Breast epithelium (tissue), 4 donors: Measurements from ENCODE around the gene ACOX3. TPM values are rescaled to one million over a fixed set of nuclear protein-coding genes. Genes with fewer than 3 reads are reported as not detected.
A peak's percentile ranks its signal among the peaks of the same experiment; 100 is the strongest.

Source experiments
- DNase-seq, 2 donors: peaks; one replicate each; pipeline ENCODE4 v3.0.0-alpha.2; 2019; ENCODE audit warnings: low spot score in 2 of 2
- H3K27ac ChIP-seq, 2 donors: fragments of 200-600 bp; sonication (generic) in 1 of 2; one replicate each; pipeline ENCODE4 v1.5.1; 2016 to 2019; ENCODE audit warnings: mild to moderate bottlenecking in 1 of 2
- H3K27me3 ChIP-seq, 2 donors: fragments of 200-600 bp; sonication (generic) in 1 of 2; one replicate each; pipeline versions ENCODE4 v1.5.1 to v1.6.0; 2017 to 2019; ENCODE audit warnings: control low read depth in 1 of 2, mild to moderate bottlenecking in 1 of 2
- H3K36me3 ChIP-seq: fragments of 200-600 bp; one replicate; pipeline ENCODE4 v1.5.1; 2019
- H3K4me1 ChIP-seq, 2 donors: fragments of 200-600 bp; sonication (generic); one replicate each; pipeline ENCODE4 v1.5.1; 2016 to 2019; ENCODE audit warnings: control low read depth in 1 of 2
- H3K4me3 ChIP-seq, 3 donors: fragments of 200-600 bp; sonication (generic); 1 replicate in 2 of 3; 2 replicates in 1 of 3; pipeline ENCODE4 v1.5.1; 2016 to 2019; ENCODE audit warnings: mild to moderate bottlenecking in 3 of 3, moderate library complexity in 2 of 3
- H3K9me3 ChIP-seq, 2 donors: fragments of 200-600 bp; sonication (generic) in 1 of 2; one replicate each; pipeline ENCODE4 v1.5.1; 2016 to 2019; ENCODE audit warnings: control low read depth in 1 of 2
- CTCF ChIP-seq, 3 donors: fragments of 450-650 bp; IDR thresholded peaks; one replicate each; pipeline ENCODE4 v1.5.1; 2016 to 2017; ENCODE audit warnings: antibody characterized with exemption in 3 of 3, mild to moderate bottlenecking in 3 of 3, moderate library complexity in 3 of 3
- POLR2A ChIP-seq: fragments of 450-650 bp; IDR thresholded peaks from one replicate; pipeline ENCODE4 v1.6.1; 2016; ENCODE audit warnings: antibody characterized with exemption, mild to moderate bottlenecking, moderate library complexity
- POLR2AphosphoS5 ChIP-seq, 3 donors: sonication (generic); formaldehyde crosslinking; IDR thresholded peaks; one replicate each; pipeline ENCODE4 v1.6.1; 2017; ENCODE audit warnings: antibody characterized with exemption in 3 of 3
- intact Hi-C: fragments of 100-400 bp; cut with DNase I; formaldehyde crosslinking; loops from one replicate; pipeline ENCODE4 v1.15.1; 2023; ENCODE audit warnings: low total_unique reads
- total RNA-seq, 3 donors: library from RNA; depleted of rRNA; stranded (reverse); fragments of >200 nt; gene quantifications; one replicate each; pipeline ENCODE4 v1.1.0, GENCODE V29; 2016

Gene ACOX3
- total RNA-seq, 3 donors from 2014 or later = 24.0 to 69.4 (median 47.9) TPM

DNA sequence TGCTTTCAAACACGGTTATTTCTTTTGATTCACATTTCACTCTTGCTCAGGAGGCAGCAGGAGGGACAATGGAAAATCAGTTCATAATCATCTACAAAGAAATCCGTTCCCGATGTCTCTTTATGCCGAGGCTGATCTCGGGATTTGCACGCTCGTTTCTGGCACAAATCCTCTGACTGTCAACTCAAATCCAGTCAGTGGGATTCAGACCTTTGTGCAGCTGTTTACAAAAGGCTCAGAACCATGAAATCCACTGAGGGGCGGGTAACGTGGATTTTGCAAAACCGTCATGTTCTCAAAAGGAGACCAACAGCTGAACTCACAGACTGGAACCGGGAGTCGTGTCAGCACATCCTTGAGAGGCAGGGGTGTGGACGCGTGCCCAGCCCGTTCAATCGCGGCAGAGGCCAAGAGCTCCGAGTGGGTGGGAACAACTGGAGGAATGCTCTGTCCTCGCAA is 46.4 kb downstream of the ACOX3 start:
- peak in 1 of 2 donors; percentile 46 for DNase-seq
- Histone ChIP-seq H3K27me3 (no peaks in the 10 kb centered on the region), H3K36me3 (peaks cover 3% of the 10 kb centered on the region), H3K9me3 (no peaks in the 10 kb centered on the region), H3K4me3 (no peak overlapping the region), H3K4me1 (no peaks in the 10 kb centered on the region), H3K27ac (peak overlapping the region; percentile 49 to 62)
- intact Hi-C loops = loop anchor here (1.0 kb wide), 1 partner anchor 48 kb away; no protein-coding TSS in a partner anchor
- TF ChIP-seq CTCF (IDR thresholded peaks at IDR 0.05) = no peak
- TF ChIP-seq POLR2AphosphoS5 (IDR thresholded peaks at IDR 0.05) = no peak
- TF ChIP-seq POLR2A = no peak

DNA sequence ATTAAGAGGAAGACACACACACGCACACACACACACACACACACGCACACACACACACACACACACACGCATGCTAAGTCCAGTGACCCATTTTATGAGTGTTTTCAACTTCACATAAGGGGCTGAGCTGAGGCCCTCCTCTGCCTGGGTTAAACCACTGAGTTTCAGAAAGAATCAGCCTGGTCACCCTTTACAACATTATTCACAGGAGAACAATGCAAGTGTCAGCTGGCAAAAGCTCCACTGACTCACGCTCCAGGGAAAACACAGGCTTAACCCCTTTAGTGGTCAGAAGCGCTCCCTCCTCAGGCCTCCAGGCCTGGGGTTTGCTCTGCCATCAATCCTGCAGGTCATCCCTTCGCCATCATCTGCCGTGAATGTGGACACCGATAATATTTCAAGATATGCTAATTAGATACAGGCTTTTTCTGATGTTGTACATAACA is 46.9 kb downstream of the ACOX3 start:
- Histone ChIP-seq H3K4me1 (no peaks in the 10 kb centered on the region), H3K9me3 (no peaks in the 10 kb centered on the region), H3K36me3 (peaks cover 4% of the 10 kb centered on the region), H3K27me3 (no peaks in the 10 kb centered on the region), H3K27ac (peak overlapping the region; percentile 49 to 62), H3K4me3 (no peak overlapping the region)
- intact Hi-C loops = loop anchor here (1.0 kb wide), 1 partner anchor 47 kb away; no protein-coding TSS in a partner anchor
- TF ChIP-seq CTCF (IDR thresholded peaks at IDR 0.05) (no peak), POLR2AphosphoS5 (IDR thresholded peaks at IDR 0.05) (peak in 1 of 3 donors; percentile 11), POLR2A (no peak)
- peak in 1 of 2 donors; percentile 43 for DNase-seq

GRCh38 chr4:8392591-8393190 is 47.8 kb downstream of the ACOX3 start:
- Histone ChIP-seq H3K9me3 (no peaks in the 10 kb centered on the region), H3K27me3 (no peaks in the 10 kb centered on the region), H3K36me3 (peaks cover 4% of the 10 kb centered on the region), H3K4me1 (no peaks in the 10 kb centered on the region), H3K4me3 (no peak overlapping the region), H3K27ac (peak overlapping the region; percentile 48 to 59)
- intact Hi-C loops = no loop called here
- no peak for DNase-seq
- no peak for TF ChIP-seq POLR2A
- TF ChIP-seq POLR2AphosphoS5 (IDR thresholded peaks at IDR 0.05) = no peak
- no peak for TF ChIP-seq CTCF (IDR thresholded peaks at IDR 0.05)

GRCh38 chr4:8391972-8392371 is 48.6 kb downstream of the ACOX3 start:
- intact Hi-C loops = no loop called here

GRCh38 chr4:8391071-8391470 is 49.5 kb downstream of the ACOX3 start:
- TF ChIP-seq CTCF (IDR thresholded peaks at IDR 0.05) = no peak
- no peak for TF ChIP-seq POLR2AphosphoS5 (IDR thresholded peaks at IDR 0.05)
- no peak for TF ChIP-seq POLR2A
- Histone ChIP-seq H3K36me3 (peaks cover 8% of the 10 kb centered on the region), H3K27me3 (no peaks in the 10 kb centered on the region), H3K4me1 (no peaks in the 10 kb centered on the region), H3K27ac (peak overlapping the region in 1 of 2 donors; percentile 59), H3K4me3 (no peak overlapping the region), H3K9me3 (no peaks in the 10 kb centered on the region)
- DNase-seq = no peak
- intact Hi-C loops = no loop called here

More at GRCh38 chr4:8391972-8392371, 48.6 kb downstream of the ACOX3 start:
- H3K4me3 ChIP-seq = no peak overlapping the region
- DNase-seq = peak in 1 of 2 donors; percentile 42
- peaks cover 4% of the 10 kb centered on the region for H3K36me3 ChIP-seq
- H3K9me3 ChIP-seq = no peaks in the 10 kb centered on the region
- no peaks in the 10 kb centered on the region for H3K4me1 ChIP-seq
- TF ChIP-seq POLR2A (no peak), POLR2AphosphoS5 (IDR thresholded peaks at IDR 0.05) (peak in 2 of 3 donors; percentile 48 to 63)
- H3K27me3 ChIP-seq = no peaks in the 10 kb centered on the region
- peak overlapping the region in 1 of 2 donors; percentile 59 for H3K27ac ChIP-seq
